Astrocyte (in vitro differentiated cells and primary cell): Measurements from ENCODE around the gene PDCD1. TPM values are rescaled to one million over a fixed set of nuclear protein-coding genes. Genes with fewer than 3 reads are reported as not detected.
"Not testable (repeated sequence)": the region's sequence is repeated elsewhere in the genome, so short reads cannot be mapped to it uniquely, and the experiment has no call there.

Experiments
- DNase-seq: peaks from one replicate; pipeline ENCODE4 v3.0.0-alpha.2; 2010; ENCODE audit warnings: low read depth
- FAIRE-seq: peaks from 2 replicates; lab custom pipeline; 2011; peaks lifted over from hg19 to GRCh38; lab: Jason Lieb, UNC
- H2AFZ ChIP-seq: 2 replicates; pipeline ENCODE4 v1.6.0; 2012; ENCODE audit warnings: low read depth, low read length, inconsistent platforms
- H3K27ac ChIP-seq: 2 replicates; pipeline ENCODE4 v1.5.1; 2011; ENCODE audit warnings: low read depth, low read length, inconsistent platforms
- H3K27me3 ChIP-seq: 2 replicates; pipeline ENCODE4 v1.6.0; 2011; ENCODE audit warnings: low read length, inconsistent platforms; ENCODE audit not compliant: insufficient read depth
- H3K36me3 ChIP-seq: 2 replicates; pipeline ENCODE4 v1.5.1; 2011; ENCODE audit warnings: low read length, inconsistent platforms; ENCODE audit not compliant: insufficient read depth
- H3K4me1 ChIP-seq: 2 replicates; pipeline ENCODE4 v1.5.1; 2011; ENCODE audit warnings: low read length, inconsistent platforms; ENCODE audit not compliant: insufficient read depth
- H3K4me2 ChIP-seq: 2 replicates; pipeline ENCODE4 v1.6.0; 2012; ENCODE audit warnings: low read length, inconsistent platforms
- H3K4me3 ChIP-seq: 2 replicates; pipeline ENCODE4 v1.5.1; 2011; ENCODE audit warnings: low read depth, mild to moderate bottlenecking, low read length, inconsistent platforms; ENCODE audit not compliant: insufficient read depth
- H3K79me2 ChIP-seq: 2 replicates; pipeline ENCODE4 v1.6.0; 2012; ENCODE audit warnings: mild to moderate bottlenecking, low read length, inconsistent platforms; ENCODE audit not compliant: insufficient read depth
- H3K9ac ChIP-seq: 2 replicates; pipeline ENCODE4 v1.6.0; 2012; ENCODE audit warnings: mild to moderate bottlenecking, low read length, inconsistent platforms
- H3K9me3 ChIP-seq: 2 replicates; pipeline ENCODE4 v1.5.1; 2012; ENCODE audit warnings: low read depth, mild to moderate bottlenecking, low read length, inconsistent platforms; ENCODE audit not compliant: insufficient read depth
- H4K20me1 ChIP-seq: 2 replicates; pipeline ENCODE4 v1.6.0; 2012; ENCODE audit warnings: low read length, inconsistent platforms; ENCODE audit not compliant: insufficient read depth
- H3K27ac Mint-ChIP-seq: one replicate; pipeline ENCODE4 v1.8.0; 2021; ENCODE audit warnings: mild to moderate bottlenecking, mixed read lengths; ENCODE audit not compliant: unreplicated experiment
- H3K27me3 Mint-ChIP-seq: one replicate; pipeline ENCODE4 v1.8.0; 2021; ENCODE audit warnings: low read depth, mixed read lengths; ENCODE audit not compliant: unreplicated experiment
- H3K36me3 Mint-ChIP-seq: one replicate; pipeline ENCODE4 v1.8.0; 2021; ENCODE audit warnings: low read depth, mixed read lengths; ENCODE audit not compliant: unreplicated experiment
- H3K4me1 Mint-ChIP-seq: one replicate; pipeline ENCODE4 v1.8.0; 2021; ENCODE audit warnings: low read depth, mixed read lengths; ENCODE audit not compliant: unreplicated experiment
- H3K4me3 Mint-ChIP-seq: one replicate; pipeline ENCODE4 v1.8.0; 2021; ENCODE audit warnings: mild to moderate bottlenecking, moderate library complexity, mixed read lengths; ENCODE audit not compliant: unreplicated experiment
- H3K9me3 Mint-ChIP-seq: one replicate; pipeline ENCODE4 v1.8.0; 2021; ENCODE audit warnings: mild to moderate bottlenecking, mixed read lengths; ENCODE audit not compliant: unreplicated experiment
- EZH2 ChIP-seq: IDR thresholded peaks from 2 replicates; pipeline ENCODE4 v1.6.1; 2012; ENCODE audit warnings: mild to moderate bottlenecking, low read length, inconsistent platforms; ENCODE audit not compliant: insufficient read depth
- total RNA-seq: library from RNA; stranded (reverse); gene quantifications from 2 replicates; pipeline ENCODE4 v1.2.1, GENCODE V29; 2021
- TF ChIP-seq, protein P1 (sequence below): IDR thresholded peaks from 2 replicates; pipeline ENCODE4 v1.5.1; 2011; ENCODE audit warnings: low read depth, mild to moderate bottlenecking, inconsistent platforms, low read length, moderate library complexity; ENCODE audit not compliant: insufficient read depth

PDCD1 gene
- total RNA-seq, 1 donor from 2014 or later, result not detected

DNA sequence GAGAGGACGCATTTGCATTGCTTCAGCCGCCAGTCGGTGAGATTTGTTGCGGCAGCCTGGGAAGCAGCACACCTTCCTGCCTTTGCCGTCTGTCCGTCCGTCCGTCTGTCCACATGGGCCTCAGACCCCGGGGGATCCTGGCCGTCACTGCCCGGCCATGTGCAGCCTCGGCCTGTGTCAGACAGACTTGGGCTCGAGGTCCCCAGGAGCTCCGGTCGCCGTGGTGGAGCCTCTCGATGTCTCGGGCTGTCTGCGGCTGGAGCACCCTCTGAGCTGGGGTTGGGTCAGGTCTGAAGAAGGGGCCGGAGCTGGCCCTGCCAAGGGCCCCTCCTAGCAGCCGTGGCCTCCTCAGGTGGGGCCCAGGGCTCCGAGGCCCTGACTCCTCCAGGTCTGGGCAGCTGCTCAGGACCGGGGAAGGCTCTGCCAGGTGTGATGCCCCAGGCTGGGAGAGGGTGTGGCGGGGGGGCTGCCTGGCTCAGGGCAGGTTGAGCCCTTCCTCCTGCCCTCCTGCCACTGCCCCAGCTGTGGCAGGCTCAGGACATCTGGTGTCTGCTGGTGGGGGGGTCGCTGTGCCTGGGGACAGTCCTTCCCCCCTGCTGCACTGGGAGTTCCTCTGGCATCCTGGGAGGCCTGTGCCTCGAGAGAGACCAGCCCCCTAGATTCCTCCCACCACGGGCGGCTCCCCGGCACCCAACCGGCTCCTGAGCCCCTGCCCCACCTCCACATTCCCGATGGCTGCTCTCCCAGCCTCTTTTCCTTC, 37.9 kb downstream of the PDCD1 start:
- Histone ChIP-seq H3K4me3 (no peak overlapping the region), H2AFZ (no peak overlapping the region), H3K27ac (no peak overlapping the region), H3K79me2 (no peaks in the 10 kb centered on the region), H3K27me3 (peaks cover 2% of the 10 kb centered on the region), H3K36me3 (no peaks in the 10 kb centered on the region), H3K9me3 (peaks cover 7% of the 10 kb centered on the region), H3K9ac (no peak overlapping the region), H3K4me1 (no peaks in the 10 kb centered on the region), H3K4me2 (no peak overlapping the region), H4K20me1 (no peaks in the 10 kb centered on the region)
- H3K4me3 Mint-ChIP-seq, result no peak overlapping the region
- no peak for TF ChIP-seq EZH2
- TF ChIP-seq, protein P1, sequence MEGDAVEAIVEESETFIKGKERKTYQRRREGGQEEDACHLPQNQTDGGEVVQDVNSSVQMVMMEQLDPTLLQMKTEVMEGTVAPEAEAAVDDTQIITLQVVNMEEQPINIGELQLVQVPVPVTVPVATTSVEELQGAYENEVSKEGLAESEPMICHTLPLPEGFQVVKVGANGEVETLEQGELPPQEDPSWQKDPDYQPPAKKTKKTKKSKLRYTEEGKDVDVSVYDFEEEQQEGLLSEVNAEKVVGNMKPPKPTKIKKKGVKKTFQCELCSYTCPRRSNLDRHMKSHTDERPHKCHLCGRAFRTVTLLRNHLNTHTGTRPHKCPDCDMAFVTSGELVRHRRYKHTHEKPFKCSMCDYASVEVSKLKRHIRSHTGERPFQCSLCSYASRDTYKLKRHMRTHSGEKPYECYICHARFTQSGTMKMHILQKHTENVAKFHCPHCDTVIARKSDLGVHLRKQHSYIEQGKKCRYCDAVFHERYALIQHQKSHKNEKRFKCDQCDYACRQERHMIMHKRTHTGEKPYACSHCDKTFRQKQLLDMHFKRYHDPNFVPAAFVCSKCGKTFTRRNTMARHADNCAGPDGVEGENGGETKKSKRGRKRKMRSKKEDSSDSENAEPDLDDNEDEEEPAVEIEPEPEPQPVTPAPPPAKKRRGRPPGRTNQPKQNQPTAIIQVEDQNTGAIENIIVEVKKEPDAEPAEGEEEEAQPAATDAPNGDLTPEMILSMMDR, result no peak
- peaks cover 1% of the 10 kb centered on the region for H3K36me3 Mint-ChIP-seq
- H3K27ac Mint-ChIP-seq, result no peak overlapping the region
- no peak for FAIRE-seq
- no peaks in the 10 kb centered on the region for H3K4me1 Mint-ChIP-seq
- DNase-seq, result no peak
- H3K9me3 Mint-ChIP-seq, result peaks cover 14% of the 10 kb centered on the region
- peaks cover 34% of the 10 kb centered on the region for H3K27me3 Mint-ChIP-seq

DNA sequence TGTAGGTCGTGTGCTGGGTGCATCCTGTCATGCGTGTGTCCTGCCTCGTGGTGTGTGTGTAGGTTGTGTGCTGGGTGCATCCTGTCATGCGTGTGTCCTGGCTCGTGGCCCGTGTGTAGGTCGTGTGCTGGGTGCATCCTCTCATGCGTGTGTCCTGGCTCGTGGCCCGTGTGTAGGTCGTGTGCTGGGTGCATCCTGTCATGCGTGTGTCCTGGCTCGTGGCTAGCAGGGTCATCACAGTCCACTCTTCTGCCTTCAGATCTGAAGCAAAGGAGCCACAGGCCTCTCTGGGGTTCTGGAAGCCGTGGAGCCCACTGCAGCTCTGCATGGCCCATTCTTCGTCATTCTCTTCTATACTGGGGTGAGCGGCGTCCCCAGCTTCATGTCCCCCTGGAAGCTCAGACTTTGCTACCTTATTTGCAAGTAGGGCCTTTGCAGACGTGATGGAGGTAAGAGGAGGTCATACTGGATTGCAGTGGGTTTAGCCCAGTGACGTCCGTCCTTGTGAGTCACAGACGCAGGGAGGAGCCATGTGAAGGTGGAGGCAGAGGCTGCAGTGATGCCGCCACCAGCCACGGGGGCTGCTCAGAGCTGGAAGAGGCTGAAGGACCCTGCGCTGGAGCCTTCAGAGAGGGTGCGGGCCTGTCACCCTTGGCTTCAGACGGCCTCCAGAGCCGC, 38.6 kb downstream of the PDCD1 start:
- not testable (repeated sequence) for DNase-seq, H3K4me1 Mint-ChIP-seq, H3K79me2 ChIP-seq, H3K9ac ChIP-seq, H2AFZ ChIP-seq, H3K4me2 ChIP-seq, FAIRE-seq, H4K20me1 ChIP-seq, H3K4me3 ChIP-seq, H3K27me3 ChIP-seq, H3K36me3 Mint-ChIP-seq, H3K36me3 ChIP-seq, H3K27ac Mint-ChIP-seq, H3K27ac ChIP-seq, H3K9me3 ChIP-seq, H3K4me1 ChIP-seq, H3K4me3 Mint-ChIP-seq
- Mint-ChIP-seq H3K9me3 (peaks cover 10% of the 10 kb centered on the region), H3K27me3 (peaks cover 33% of the 10 kb centered on the region)

DNA sequence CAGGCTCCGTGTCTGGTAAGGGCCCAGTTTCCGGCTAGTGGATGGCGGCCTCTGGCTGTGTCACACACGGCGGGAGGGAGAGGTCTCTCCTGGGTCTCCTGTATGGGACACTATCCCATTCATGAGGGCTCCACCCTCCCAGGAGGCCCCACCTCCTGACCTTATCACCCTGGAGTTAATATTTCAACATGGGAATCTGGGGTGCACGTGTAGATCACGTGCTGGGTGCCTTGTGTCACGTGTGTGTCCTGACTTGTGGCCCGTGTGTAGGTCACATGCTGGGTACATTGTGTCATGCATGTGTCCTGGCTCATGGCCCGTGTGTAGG, 39.8 kb downstream of the PDCD1 start:
- Histone ChIP-seq H3K4me1 (no peaks in the 10 kb centered on the region), H3K79me2 (no peaks in the 10 kb centered on the region), H3K4me2 (no peak overlapping the region), H3K27me3 (no peaks in the 10 kb centered on the region), H3K4me3 (no peak overlapping the region), H3K9ac (no peak overlapping the region), H4K20me1 (no peaks in the 10 kb centered on the region), H3K36me3 (no peaks in the 10 kb centered on the region), H2AFZ (no peak overlapping the region), H3K9me3 (peaks cover 2% of the 10 kb centered on the region), H3K27ac (no peak overlapping the region)
- Mint-ChIP-seq H3K36me3 (peaks cover 1% of the 10 kb centered on the region), H3K27ac (no peak overlapping the region), H3K4me1 (no peaks in the 10 kb centered on the region), H3K4me3 (no peak overlapping the region), H3K27me3 (peaks cover 28% of the 10 kb centered on the region), H3K9me3 (peaks cover 6% of the 10 kb centered on the region)
- DNase-seq, result no peak
- TF ChIP-seq, protein P1, result no peak
- no peak for TF ChIP-seq EZH2
- FAIRE-seq, result no peak
